ENCODE measurements around the gene AKR1C2.

DNA sequence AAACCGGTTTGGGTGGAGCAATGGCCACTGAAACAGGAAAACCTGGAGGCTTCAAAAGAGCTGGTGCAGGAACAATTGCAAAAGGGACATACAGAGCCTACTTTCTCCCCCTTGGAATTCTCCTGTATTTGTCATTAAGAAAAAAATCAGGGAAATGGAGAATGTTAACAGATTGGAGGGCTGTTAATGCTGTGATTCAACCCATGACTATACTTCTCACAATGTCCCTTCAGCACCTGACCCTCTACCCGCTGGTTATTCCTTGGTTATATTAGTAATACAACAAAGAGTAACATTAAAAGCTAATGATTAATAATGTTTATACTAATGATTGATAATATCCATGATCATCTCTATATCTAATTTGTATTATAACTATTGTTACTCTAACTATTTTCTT is 34.4 kb upstream of the AKR1C2 start:
- TF ChIP-seq, protein P1, sequence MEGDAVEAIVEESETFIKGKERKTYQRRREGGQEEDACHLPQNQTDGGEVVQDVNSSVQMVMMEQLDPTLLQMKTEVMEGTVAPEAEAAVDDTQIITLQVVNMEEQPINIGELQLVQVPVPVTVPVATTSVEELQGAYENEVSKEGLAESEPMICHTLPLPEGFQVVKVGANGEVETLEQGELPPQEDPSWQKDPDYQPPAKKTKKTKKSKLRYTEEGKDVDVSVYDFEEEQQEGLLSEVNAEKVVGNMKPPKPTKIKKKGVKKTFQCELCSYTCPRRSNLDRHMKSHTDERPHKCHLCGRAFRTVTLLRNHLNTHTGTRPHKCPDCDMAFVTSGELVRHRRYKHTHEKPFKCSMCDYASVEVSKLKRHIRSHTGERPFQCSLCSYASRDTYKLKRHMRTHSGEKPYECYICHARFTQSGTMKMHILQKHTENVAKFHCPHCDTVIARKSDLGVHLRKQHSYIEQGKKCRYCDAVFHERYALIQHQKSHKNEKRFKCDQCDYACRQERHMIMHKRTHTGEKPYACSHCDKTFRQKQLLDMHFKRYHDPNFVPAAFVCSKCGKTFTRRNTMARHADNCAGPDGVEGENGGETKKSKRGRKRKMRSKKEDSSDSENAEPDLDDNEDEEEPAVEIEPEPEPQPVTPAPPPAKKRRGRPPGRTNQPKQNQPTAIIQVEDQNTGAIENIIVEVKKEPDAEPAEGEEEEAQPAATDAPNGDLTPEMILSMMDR (IDR thresholded peaks at IDR 0.05): no peak
- no peak for TF ChIP-seq EZH2 (IDR thresholded peaks at IDR 0.05)
